GM19468 (cell line): Measurements from ENCODE around the gene NIPAL3.

Experiments used
- ATAC-seq: cut with Tn5 transposase; IDR thresholded peaks from one replicate; pipeline ENCODE4 v1.9.1; 2021; ENCODE audit warnings: mild to moderate bottlenecking, moderate library complexity, moderate number of reproducible peaks; ENCODE audit not compliant: unreplicated experiment; ENCODE audit errors: extremely low read depth

The NIPAL3 gene

DNA sequence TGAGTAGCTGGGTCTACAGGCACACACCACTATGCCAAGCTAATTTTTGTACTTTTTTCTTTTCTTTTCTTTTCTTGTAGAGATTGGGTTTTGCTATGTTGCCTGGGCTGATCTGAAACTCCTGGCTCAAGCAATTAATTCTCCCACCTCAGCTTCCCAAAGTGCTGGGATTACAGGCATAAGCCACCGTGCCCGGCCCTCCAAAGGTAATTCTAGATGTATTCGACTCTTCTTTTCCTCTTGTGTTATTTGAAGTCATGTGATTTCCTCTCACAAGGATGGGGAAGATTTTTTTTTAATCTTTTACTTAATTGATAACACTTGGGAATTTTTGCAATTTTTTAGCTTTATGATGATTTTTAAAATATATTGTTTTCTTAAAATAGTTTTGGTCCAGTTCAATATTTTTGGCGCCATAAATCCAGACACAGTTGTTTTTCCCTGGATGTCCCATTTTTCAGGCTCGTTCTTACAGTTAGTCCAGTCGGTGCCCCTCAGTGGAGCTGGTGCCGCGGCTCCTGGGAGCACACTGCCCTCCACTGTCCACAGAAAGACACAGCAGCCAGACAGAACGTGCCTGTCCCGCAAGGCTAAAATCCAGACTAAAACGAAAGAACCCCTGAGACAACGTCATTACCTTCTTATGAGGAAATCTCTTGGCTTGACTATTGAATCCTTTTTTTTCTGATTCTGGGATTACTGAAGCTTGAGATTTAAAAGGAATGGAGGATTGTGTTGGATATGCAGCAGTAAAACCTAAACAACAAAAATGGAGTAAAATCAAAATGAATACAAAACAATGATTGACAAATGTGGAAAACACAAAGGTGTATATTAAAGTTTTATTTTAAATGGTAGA lies 24.4 kb upstream of the NIPAL3 start:
- ATAC-seq, result peak; percentile 24

DNA sequence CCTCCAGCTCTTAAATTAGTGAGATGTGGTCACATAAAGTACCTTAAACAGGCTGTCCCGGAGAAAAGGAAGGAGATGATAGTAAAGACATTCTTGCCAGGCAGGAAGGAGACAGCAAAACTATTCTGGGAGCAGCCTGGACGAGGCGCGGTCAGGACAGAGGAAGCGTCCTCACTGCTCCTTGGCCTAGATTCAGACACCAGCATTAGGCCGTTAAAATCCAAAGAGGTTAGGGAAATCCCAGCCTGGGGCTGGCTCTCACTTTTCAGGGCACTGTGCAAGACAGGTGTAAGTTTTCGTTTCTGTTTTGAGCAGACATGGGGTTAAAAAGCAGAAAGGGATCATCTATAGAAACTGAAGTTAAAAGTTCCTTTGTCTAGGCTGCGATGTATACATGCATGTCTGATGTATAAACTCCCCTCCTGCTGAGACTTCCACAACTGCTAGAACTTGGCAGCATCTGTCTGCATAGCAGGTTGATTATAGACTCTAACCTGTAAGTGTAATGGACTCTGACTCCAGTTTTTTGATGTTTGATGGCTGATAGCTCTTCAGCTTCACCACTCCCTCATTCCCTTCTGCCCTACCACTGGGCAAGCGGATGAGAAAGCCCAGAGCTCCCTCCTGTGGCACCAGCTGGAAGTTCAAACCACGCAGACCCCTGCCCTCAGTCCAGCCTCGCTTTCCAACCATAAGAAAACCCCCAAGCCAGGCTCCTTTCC lies 23.6 kb upstream of the NIPAL3 start:
- peak; percentile 53 for ATAC-seq

- ATAC-seq, result no peak
Observed at GRCh38 chr1:24392604-24392946, 23.0 kb upstream of the NIPAL3 start.

DNA sequence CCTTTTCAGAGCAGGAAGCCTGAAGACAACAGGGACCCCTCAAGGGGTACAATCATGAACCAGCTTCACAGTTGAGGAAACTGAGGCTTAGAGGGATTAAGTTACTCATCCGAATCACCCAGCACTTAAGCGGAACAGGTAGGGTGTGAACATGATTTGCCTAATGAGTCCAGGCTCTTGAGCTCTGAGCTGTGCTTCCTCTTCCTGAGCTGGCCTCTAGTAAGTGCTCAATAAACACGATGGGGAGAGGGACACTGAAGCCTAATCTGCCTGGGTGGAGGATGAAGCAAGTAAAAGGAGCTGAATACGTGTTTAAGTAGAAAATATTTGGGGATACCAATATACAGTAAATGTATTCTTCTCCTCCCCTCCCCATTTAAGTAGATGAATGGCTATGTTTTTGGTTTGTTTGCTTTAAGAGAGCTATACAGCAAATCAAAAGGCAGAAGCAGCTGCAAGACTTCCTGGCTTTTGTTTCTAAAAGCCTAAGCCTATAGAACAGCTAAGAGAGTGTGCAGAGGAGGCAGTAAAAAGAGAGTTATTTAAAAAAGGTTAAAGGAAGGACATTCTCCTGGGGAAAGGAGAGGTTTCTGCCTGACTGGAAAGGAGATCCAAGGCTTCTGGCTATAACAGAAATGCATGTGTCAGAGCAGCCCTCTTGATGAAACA lies 22.5 kb upstream of the NIPAL3 start:
- ATAC-seq, result no peak

DNA sequence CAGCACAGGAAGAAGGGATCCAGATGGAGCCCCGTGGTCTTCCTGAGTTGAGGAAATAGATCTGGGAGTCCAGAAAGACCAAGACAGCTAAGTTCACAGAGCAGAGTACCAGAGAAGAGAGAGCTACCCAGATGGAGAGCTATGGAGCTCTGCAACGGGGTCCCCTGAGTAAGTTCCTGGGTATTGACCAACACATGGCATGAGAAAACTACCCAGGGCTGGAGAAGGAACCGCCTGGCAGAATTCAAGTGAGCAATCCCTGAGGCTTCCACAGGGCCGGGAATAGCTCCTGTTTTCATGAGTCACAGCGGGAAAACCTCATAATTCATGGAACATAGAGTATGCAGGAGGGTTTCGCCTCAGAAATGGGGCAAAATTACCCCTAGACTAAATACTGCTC lies 21.7 kb upstream of the NIPAL3 start:
- no peak for ATAC-seq

DNA sequence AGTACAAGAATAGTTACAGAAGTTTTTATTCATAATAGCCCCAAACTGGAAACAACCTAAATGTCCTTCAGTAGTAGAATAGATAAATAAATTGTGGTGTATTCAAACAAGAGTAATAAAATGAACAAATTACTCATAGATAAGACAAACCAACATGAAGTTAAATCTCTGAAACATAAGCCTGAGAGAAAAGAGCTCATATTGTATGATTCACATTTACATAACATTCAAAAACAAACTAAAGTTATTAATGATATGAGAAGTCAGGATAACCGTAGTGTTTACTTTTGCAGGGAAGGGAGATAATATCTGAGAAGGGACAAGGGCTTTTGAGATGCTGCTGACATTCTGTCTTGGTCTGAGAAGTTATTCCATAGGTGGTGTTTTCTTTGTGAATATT lies 15.5 kb upstream of the NIPAL3 start:
- no peak for ATAC-seq

DNA sequence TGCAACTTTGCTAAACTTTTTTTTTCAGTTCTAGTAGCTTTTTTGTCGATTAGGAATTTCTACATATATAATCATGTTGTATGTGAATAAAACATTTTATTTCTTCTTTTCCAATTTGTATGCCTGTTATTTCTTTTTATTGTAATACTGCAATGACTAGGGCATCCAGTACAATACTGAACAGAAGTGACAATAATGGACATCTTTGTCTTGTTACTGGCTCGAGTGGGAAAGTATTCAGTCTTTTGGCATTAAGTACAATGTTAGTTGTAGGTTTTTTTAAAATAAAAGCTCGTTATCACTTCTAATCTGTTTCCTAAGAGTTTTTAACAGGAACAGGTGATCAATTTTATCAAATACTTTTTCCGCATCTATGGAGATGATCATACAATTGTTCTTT lies 11.8 kb upstream of the NIPAL3 start:
- no peak for ATAC-seq

- ATAC-seq, result no peak
Observed at GRCh38 chr1:24406788-24407187, 8.8 kb upstream of the NIPAL3 start.

DNA sequence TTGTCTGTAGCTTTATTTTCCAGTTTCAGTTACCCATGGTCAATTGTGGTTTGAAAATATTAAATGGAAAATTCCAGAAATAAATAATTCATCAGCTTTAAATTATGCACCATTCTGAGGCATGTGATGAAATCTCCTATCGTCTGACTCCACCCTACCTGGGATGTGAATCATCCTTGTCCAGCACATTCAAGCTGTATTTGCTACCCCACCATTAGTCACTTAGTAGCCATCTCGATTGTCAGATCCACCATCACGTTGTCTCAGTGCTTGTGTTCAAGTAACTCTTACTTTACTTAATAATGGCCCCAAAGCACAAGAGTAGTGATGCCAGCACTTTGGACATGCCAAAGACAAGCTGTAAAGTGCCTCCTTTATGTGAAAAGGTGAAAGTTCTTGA lies 6.1 kb upstream of the NIPAL3 start:
- no peak for ATAC-seq

GRCh38 chr1:24410750-24411149 lies 4.9 kb upstream of the NIPAL3 start:
- no peak for ATAC-seq

DNA sequence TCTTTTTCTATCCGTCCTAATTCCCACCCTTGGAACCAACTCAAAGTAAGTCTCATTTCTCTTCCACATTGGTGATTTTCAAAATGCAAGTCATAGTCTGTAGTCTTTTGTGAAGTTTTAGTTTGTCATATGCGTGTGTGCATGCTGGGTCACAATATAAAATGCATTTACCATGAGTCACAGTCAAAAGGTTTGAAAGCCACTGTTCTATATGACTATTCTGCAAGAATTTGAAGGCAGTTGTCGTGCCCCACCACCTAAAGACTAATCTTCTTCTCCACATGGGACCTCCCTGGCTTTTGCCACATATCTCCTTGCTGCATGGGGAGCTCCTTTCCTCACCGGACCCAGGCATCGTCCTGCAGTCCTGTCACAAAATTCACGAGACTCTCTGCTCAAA lies 3.6 kb upstream of the NIPAL3 start:
- ATAC-seq, result no peak

- no peak for ATAC-seq
Observed at GRCh38 chr1:24412408-24412807, 3.2 kb upstream of the NIPAL3 start.

- ATAC-seq, result no peak
Observed at GRCh38 chr1:24413350-24414163, 2.0 kb upstream of the NIPAL3 start, which contains the start of gene STPG1. STPG1 (minus strand) TSS chr1:24413782; CDS start chr1:24401388, 12,394 bp downstream.

- ATAC-seq, result no peak
Observed at GRCh38 chr1:24414775-24415333, 748 bp upstream of the NIPAL3 start.

GRCh38 chr1:24415910-24416665 lies 486 bp downstream of the NIPAL3 start:
- ATAC-seq, result no peak

DNA sequence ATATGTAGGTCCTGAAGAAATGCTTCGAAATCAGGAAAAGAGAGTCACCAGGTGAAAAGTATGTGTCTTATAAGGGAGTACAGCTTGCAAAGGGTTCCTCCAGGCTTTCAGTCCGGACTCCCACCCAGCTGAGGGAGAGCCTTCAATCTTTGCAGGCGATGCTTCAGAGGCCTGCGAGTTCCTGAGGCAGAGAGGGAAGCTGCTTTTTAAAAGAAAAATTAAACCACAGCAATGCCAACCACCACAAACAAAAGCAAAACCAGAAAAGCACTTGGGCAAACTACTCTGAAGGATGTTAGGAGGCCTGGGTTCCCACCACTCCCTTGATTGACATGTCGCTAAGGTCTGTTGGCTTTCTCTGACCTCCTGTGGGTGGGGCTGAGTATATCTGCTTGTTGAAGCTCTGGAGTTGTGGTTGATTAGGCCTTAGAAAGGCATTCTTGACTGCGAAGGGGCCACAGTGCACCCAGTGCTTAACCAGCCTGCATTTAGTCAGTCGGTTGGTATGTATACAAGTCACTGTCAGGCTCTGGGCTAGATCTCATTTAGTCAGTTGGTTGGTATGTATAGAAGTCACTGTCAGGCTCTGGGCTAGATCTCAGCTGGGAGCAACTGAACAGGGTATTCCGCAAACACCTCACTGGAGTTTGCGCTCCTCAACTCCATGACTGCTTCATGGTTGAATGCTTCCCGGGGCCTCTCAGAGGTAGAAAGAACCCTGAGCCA lies 1.2 kb downstream of the NIPAL3 start:
- no peak for ATAC-seq

DNA sequence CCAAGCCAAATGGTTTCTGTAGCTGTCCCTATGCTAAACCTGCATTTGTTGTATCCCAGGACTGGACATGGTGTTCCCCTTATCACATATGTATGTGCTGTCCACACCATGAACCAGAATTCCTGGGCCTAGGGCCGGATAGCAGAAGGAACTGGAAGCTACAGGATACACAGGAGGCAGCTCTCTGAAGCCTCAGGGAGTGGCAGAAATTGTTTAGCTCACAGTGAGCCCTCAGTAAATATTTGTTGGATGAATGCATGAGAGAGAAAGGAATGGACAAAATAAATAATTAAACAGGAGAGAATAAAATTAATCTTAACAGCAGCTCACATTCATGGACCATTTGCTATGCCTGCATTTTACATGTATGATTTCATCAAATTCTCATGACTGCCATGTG lies 2.1 kb downstream of the NIPAL3 start:
- no peak for ATAC-seq

DNA sequence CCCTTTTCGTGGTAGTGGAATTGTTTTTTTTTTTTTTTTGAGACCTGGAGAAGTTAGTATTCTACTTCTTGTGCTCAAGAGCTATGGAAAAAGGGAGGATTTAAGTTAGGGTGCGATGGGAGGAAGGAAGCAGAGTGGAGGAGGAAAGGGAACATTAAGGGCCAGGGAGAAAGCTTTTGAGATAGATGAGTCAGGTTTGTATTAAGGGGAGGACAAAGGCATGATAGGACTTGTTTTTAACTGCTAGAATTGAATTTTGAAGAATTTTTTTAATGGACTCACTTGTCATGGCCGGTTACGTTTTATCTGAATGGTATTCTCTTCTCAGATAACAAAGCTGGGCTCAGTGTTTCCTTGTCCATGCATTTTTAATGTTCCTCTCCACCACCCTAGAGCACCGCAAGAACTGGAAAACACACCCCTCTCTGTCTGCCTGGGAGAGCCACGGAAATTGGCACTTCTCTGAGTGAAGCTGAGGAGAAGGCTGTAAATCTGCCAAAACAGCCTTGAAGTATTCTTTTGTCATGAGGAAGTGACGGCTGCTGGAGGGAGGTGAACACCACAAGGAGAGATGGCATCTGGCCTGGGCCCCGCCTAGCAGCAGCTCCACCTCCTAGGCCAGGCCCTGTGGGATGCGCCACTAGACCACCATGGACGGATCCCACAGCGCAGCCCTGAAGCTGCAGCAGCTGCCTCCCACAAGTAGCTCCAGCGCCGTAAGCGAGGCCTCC lies 3.5 kb downstream of the NIPAL3 start:
- ATAC-seq, result no peak
